ES-I3 (cell line): ENCODE measurements around the gene TRIM27.
"Not testable (repeated sequence)": the region's sequence is repeated elsewhere in the genome, so short reads cannot be mapped to it uniquely, and the experiment has no call there.

Experiments used
- H3K36me3 ChIP-seq: 2 replicates; pipeline ENCODE4 v1.6.1; 2013; ENCODE audit warnings: mild to moderate bottlenecking, low read length, control low read depth, moderate library complexity; ENCODE audit not compliant: insufficient read depth
- H3K4me1 ChIP-seq: 2 replicates; pipeline ENCODE4 v1.6.1; 2013; ENCODE audit warnings: mild to moderate bottlenecking, control low read depth, low read length; ENCODE audit not compliant: insufficient read depth
- H3K9ac ChIP-seq: 2 replicates; pipeline ENCODE4 v1.6.1; 2013; ENCODE audit warnings: low read depth, mild to moderate bottlenecking, low read length, moderate library complexity
- H3K9me3 ChIP-seq: 2 replicates; pipeline ENCODE4 v1.6.1; 2013; ENCODE audit warnings: mild to moderate bottlenecking, low read length, moderate library complexity; ENCODE audit not compliant: control insufficient read depth, insufficient read depth

TRIM27 gene

GRCh38 chr6:28871335-28872156 lies 52.2 kb downstream of the TRIM27 start:
- H3K9me3 ChIP-seq, result peaks cover 4% of the 10 kb centered on the region; the same call in 1 of the 2 replicates
- no peak overlapping the region for H3K9ac ChIP-seq
- peaks cover 6% of the 10 kb centered on the region; the same call in 1 of the 2 replicates for H3K4me1 ChIP-seq
- no peaks in the 10 kb centered on the region for H3K36me3 ChIP-seq

- H3K9me3 ChIP-seq, result peaks cover 4% of the 10 kb centered on the region; the same call in 1 of the 2 replicates
- H3K36me3 ChIP-seq, result no peaks in the 10 kb centered on the region
- no peaks in the 10 kb centered on the region for H3K4me1 ChIP-seq
- H3K9ac ChIP-seq, result no peak overlapping the region
Observed at GRCh38 chr6:28868873-28869272, 54.9 kb downstream of the TRIM27 start.

- Histone ChIP-seq H3K36me3 (no peaks in the 10 kb centered on the region), H3K9ac (peak overlapping the region; percentile 62), H3K9me3 (peaks cover 4% of the 10 kb centered on the region; the same call in 1 of the 2 replicates), H3K4me1 (no peaks in the 10 kb centered on the region)
Observed at GRCh38 chr6:28867086-28867409, 56.7 kb downstream of the TRIM27 start.

- H3K36me3 ChIP-seq, H3K9me3 ChIP-seq, H3K4me1 ChIP-seq: not testable (repeated sequence)
- peak overlapping the region; percentile 62 for H3K9ac ChIP-seq
Observed at GRCh38 chr6:28866205-28867085, 57.3 kb downstream of the TRIM27 start.

GRCh38 chr6:28865401-28866204 lies 58.2 kb downstream of the TRIM27 start:
- Histone ChIP-seq H3K4me1 (no peaks in the 10 kb centered on the region), H3K36me3 (no peaks in the 10 kb centered on the region), H3K9me3 (no peaks in the 10 kb centered on the region), H3K9ac (peak overlapping the region; percentile 42; the same call in 1 of the 2 replicates)

- Histone ChIP-seq H3K4me1 (no peaks in the 10 kb centered on the region), H3K9ac (peak overlapping the region; percentile 83; the same call in 1 of the 2 replicates)
Observed at GRCh38 chr6:28864326-28864923, 59.4 kb downstream of the TRIM27 start.

GRCh38 chr6:28863604-28864325 lies 60.0 kb downstream of the TRIM27 start:
- Histone ChIP-seq H3K36me3 (no peaks in the 10 kb centered on the region), H3K9me3 (no peaks in the 10 kb centered on the region), H3K9ac (peak overlapping the region; percentile 83), H3K4me1 (no peaks in the 10 kb centered on the region)

More at GRCh38 chr6:28864326-28864923, 59.4 kb downstream of the TRIM27 start:
- Histone ChIP-seq H3K36me3 (no peaks in the 10 kb centered on the region), H3K9me3 (no peaks in the 10 kb centered on the region)

GRCh38 chr6:28862077-28862476 lies 61.7 kb downstream of the TRIM27 start:
- Histone ChIP-seq H3K9me3 (no peaks in the 10 kb centered on the region), H3K36me3 (no peaks in the 10 kb centered on the region), H3K9ac (no peak overlapping the region), H3K4me1 (no peaks in the 10 kb centered on the region)

- H3K9me3 ChIP-seq, result no peaks in the 10 kb centered on the region
- no peak overlapping the region for H3K9ac ChIP-seq
- no peaks in the 10 kb centered on the region for H3K36me3 ChIP-seq
- H3K4me1 ChIP-seq, result no peaks in the 10 kb centered on the region
Observed at GRCh38 chr6:28861339-28861738, 62.4 kb downstream of the TRIM27 start.

GRCh38 chr6:28860581-28860980 lies 63.2 kb downstream of the TRIM27 start:
- no peak overlapping the region for H3K9ac ChIP-seq
- H3K4me1 ChIP-seq, result no peaks in the 10 kb centered on the region
- no peaks in the 10 kb centered on the region for H3K9me3 ChIP-seq
- no peaks in the 10 kb centered on the region for H3K36me3 ChIP-seq

GRCh38 chr6:28858963-28859362 lies 64.8 kb downstream of the TRIM27 start:
- no peaks in the 10 kb centered on the region for H3K9me3 ChIP-seq
- H3K4me1 ChIP-seq, result no peaks in the 10 kb centered on the region
- H3K9ac ChIP-seq, result no peak overlapping the region
- no peaks in the 10 kb centered on the region for H3K36me3 ChIP-seq

GRCh38 chr6:28856620-28857005 lies 67.2 kb downstream of the TRIM27 start:
- H3K9me3 ChIP-seq, result no peaks in the 10 kb centered on the region
- no peaks in the 10 kb centered on the region for H3K4me1 ChIP-seq
- H3K9ac ChIP-seq, result no peak overlapping the region
- H3K36me3 ChIP-seq, result no peaks in the 10 kb centered on the region

GRCh38 chr6:28854405-28854804 lies 69.4 kb downstream of the TRIM27 start:
- H3K4me1 ChIP-seq, H3K36me3 ChIP-seq, H3K9ac ChIP-seq, H3K9me3 ChIP-seq: not testable (repeated sequence)
